GM12878 (cell line): ENCODE results near the gene SH3BGRL3. TPM values are rescaled to one million over a fixed set of nuclear protein-coding genes. Genes with fewer than 3 reads are reported as not detected.

Source experiments
- BHLHE40 ChIP-seq, 2 experiments: fragments of 450-650 bp in 1 of 2; IDR thresholded peaks; 2 replicates each; pipeline ENCODE4 v1.6.1; 2011 to 2017; ENCODE audit warnings: low read depth in 2 of 2, borderline replicate concordance in 1 of 2, improper control_type of control experiment in 1 of 2, low read length in 1 of 2, mild to moderate bottlenecking in 1 of 2
- BMI1 ChIP-seq: fragments of 450-650 bp; IDR thresholded peaks from 2 replicates; pipeline ENCODE4 v1.6.1; 2016; ENCODE audit warnings: mild to moderate bottlenecking, moderate library complexity, borderline replicate concordance
- CBX5 ChIP-seq: sonication (generic); IDR thresholded peaks from 2 replicates; pipeline ENCODE4 v1.6.1; 2016; ENCODE audit warnings: low read depth, moderate library complexity, mild to moderate bottlenecking, inconsistent platforms
- CREB1 ChIP-seq: IDR thresholded peaks from 2 replicates; pipeline ENCODE4 v1.6.1; 2012; ENCODE audit warnings: low read depth, mild to moderate bottlenecking, inconsistent platforms
- EED ChIP-seq: sonication (generic); IDR thresholded peaks from 2 replicates; pipeline ENCODE4 v1.6.1; 2016; ENCODE audit warnings: antibody characterized with exemption, low read depth
- HCFC1 ChIP-seq: fragments of 150-350 bp; IDR thresholded peaks from 2 replicates; pipeline ENCODE4 v1.6.1; 2014; ENCODE audit warnings: low read length
- HDAC6 ChIP-seq: fragments of 200-600 bp; sonication (generic); IDR thresholded peaks from one replicate; pipeline ENCODE4 v1.8.0; 2017; ENCODE audit warnings: antibody characterized with exemption; ENCODE audit not compliant: unreplicated experiment
- NR2C2 ChIP-seq: IDR thresholded peaks from 2 replicates; pipeline ENCODE4 v1.6.1; 2011; ENCODE audit warnings: borderline replicate concordance, low read depth; ENCODE audit not compliant: control insufficient read depth, insufficient read length
- PAX5 ChIP-seq: IDR thresholded peaks from 2 replicates; pipeline ENCODE4 v1.6.1; 2011; ENCODE audit warnings: low read depth, low read length, borderline replicate concordance
- SREBF1 ChIP-seq: IDR thresholded peaks from 2 replicates; pipeline ENCODE4 v1.6.1; 2012; ENCODE audit warnings: mild to moderate bottlenecking, low read length
- SREBF2 ChIP-seq: IDR thresholded peaks from 2 replicates; pipeline ENCODE4 v1.6.1; 2012; ENCODE audit warnings: mild to moderate bottlenecking, low read length
- SRF ChIP-seq, 2 experiments: IDR thresholded peaks; 2 replicates each; pipeline ENCODE4 v1.6.1; 2011; ENCODE audit warnings: low read depth in 2 of 2, low read length in 2 of 2, mild to moderate bottlenecking in 1 of 2, moderate library complexity in 1 of 2
- TARDBP ChIP-seq: IDR thresholded peaks from 2 replicates; pipeline ENCODE4 v1.6.1; 2016; ENCODE audit warnings: borderline replicate concordance
- ZNF207 ChIP-seq: fragments of 450-650 bp; IDR thresholded peaks from 2 replicates; pipeline ENCODE4 v1.6.1; 2014; ENCODE audit warnings: antibody characterized with exemption, mild to moderate bottlenecking, borderline replicate concordance
- polyA plus RNA-seq, 11 experiments: library from polyadenylated mRNA; depleted of rRNA in 4 of 11; unstranded in 6 of 11; stranded (reverse) in 5 of 11; fragments of >200 nt; fragmentation: Nextera tagmentation in 4 of 11; fragmentation: Illumina TruSeq in 1 of 11; extraction: Ambion mirVana in 4 of 11; extraction: Trizol in 1 of 11; gene quantifications; 1 replicate in 1 of 11; 2 replicates in 10 of 11; pipeline versions ENCODE4 v1.2.1 to v1.2.3, GENCODE V29; 2011 to 2016; ENCODE audit warnings: inconsistent platforms in 2 of 11, missing spikeins in 2 of 11, low read depth in 1 of 11
- total RNA-seq, 4 experiments: library from RNA; depleted of rRNA in 3 of 4; stranded (reverse); fragments of >200 nt in 3 of 4; fragmentation: Illumina TruSeq in 1 of 4; extraction: Trizol in 1 of 4; gene quantifications; 2 replicates each; pipeline versions ENCODE4 v1.2.1 to v1.2.3, GENCODE V29; 2013 to 2021
- TF ChIP-seq, protein P1 (sequence below): fragments of 450-650 bp; IDR thresholded peaks from 2 replicates; pipeline ENCODE4 v1.6.1; 2017; ENCODE audit warnings: mild to moderate bottlenecking
- TF ChIP-seq, protein P2 (sequence below): fragments of 450-650 bp; IDR thresholded peaks from 2 replicates; pipeline ENCODE4 v1.6.1; 2014; ENCODE audit warnings: mild to moderate bottlenecking
- TF ChIP-seq, protein P3 (sequence below): fragments of 450-650 bp; IDR thresholded peaks from 2 replicates; pipeline ENCODE4 v1.6.1; 2017; ENCODE audit warnings: mild to moderate bottlenecking, moderate library complexity
- TF ChIP-seq, protein P4 (sequence below): IDR thresholded peaks from 2 replicates; pipeline ENCODE4 v1.6.1; 2012; ENCODE audit warnings: low read depth, low read length, improper control_type of control experiment

The SH3BGRL3 gene
- total and polyA plus RNA-seq, 10 of the 15 experiments (the other 5 are each of a cell fraction or from before 2014, with no cell fraction given), result 39.7 to 390 (median 118) TPM

DNA sequence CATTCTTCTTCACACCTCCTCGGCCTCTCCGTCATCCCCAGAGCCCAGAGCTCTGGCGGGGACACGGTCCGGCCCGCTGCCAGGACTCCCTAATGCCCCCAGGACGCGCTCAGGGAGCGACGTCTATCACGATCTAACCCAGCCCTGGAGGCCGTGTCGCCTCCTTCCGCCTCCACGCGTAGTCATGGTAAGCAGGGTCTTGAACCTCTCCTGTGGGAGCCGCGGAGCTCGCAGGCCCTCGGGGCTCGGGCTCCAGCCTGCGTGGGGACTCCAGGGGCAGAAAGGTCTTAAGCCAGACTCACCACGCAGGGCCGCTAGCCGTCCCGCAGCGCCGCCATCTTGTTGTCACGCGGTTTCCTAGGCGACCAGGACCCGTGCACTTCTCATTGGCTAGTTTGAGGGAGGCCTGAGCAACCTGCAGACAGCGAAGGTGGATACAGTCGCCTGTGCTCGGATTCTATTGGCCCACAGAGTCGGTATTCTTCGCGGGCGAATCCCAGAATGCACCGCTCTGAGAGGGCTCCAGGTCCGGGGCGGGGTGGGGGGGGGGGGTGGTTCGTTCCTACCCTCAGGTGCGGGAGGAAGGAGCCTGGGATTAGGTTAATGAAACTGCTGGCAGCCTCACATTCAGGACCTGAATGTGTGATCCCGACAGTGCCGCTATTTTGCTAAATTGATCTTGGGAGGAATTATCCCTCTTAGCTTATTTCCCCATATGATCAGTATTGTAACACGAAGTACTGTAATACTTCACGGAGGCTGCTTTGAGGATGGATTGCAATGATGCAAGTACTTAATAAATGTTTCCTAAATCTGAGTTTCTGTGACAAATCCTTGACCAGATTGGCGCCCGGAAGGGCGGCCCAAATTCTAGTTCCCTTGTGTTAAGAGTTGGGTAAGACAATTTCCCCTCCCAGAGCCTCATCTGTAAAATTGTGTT is 26.7 kb downstream of the SH3BGRL3 start, which contains the start of gene UBXN11 (continued):
- TF ChIP-seq, protein P1, sequence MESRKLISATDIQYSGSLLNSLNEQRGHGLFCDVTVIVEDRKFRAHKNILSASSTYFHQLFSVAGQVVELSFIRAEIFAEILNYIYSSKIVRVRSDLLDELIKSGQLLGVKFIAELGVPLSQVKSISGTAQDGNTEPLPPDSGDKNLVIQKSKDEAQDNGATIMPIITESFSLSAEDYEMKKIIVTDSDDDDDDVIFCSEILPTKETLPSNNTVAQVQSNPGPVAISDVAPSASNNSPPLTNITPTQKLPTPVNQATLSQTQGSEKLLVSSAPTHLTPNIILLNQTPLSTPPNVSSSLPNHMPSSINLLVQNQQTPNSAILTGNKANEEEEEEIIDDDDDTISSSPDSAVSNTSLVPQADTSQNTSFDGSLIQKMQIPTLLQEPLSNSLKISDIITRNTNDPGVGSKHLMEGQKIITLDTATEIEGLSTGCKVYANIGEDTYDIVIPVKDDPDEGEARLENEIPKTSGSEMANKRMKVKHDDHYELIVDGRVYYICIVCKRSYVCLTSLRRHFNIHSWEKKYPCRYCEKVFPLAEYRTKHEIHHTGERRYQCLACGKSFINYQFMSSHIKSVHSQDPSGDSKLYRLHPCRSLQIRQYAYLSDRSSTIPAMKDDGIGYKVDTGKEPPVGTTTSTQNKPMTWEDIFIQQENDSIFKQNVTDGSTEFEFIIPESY, result no peak
- TF ChIP-seq HCFC1 (peak; percentile 53), HDAC6 (no peak), BMI1 (peak; percentile 95), CBX5 (no peak), SREBF2 (no peak), BHLHE40 (IDR thresholded peaks at IDR 0.05; ENCODE audit: borderline replicate concordance in 1 of 2, low read depth in 2 of 2, low read length in 1 of 2) (peak; percentile 90 to 96), EED (no peak), NR2C2 (no peak), SRF (IDR thresholded peaks at IDR 0.05; ENCODE audit: low read depth in 2 of 2, low read length in 2 of 2) (peak in 1 of 2 experiments; percentile 66; a peak in 3 of 4 replicates), ZNF207 (peak; percentile 49; the same call in 1 of the 2 replicates), CREB1 (no peak; the same call in 1 of the 2 replicates), SREBF1 (no peak), PAX5 (no peak), TARDBP (no peak)
- TF ChIP-seq, protein P2, sequence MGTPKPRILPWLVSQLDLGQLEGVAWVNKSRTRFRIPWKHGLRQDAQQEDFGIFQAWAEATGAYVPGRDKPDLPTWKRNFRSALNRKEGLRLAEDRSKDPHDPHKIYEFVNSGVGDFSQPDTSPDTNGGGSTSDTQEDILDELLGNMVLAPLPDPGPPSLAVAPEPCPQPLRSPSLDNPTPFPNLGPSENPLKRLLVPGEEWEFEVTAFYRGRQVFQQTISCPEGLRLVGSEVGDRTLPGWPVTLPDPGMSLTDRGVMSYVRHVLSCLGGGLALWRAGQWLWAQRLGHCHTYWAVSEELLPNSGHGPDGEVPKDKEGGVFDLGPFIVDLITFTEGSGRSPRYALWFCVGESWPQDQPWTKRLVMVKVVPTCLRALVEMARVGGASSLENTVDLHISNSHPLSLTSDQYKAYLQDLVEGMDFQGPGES, result 0 out of 2 replicates have a peak, but pooled peaks have one; percentile 47
- TF ChIP-seq, protein P3, sequence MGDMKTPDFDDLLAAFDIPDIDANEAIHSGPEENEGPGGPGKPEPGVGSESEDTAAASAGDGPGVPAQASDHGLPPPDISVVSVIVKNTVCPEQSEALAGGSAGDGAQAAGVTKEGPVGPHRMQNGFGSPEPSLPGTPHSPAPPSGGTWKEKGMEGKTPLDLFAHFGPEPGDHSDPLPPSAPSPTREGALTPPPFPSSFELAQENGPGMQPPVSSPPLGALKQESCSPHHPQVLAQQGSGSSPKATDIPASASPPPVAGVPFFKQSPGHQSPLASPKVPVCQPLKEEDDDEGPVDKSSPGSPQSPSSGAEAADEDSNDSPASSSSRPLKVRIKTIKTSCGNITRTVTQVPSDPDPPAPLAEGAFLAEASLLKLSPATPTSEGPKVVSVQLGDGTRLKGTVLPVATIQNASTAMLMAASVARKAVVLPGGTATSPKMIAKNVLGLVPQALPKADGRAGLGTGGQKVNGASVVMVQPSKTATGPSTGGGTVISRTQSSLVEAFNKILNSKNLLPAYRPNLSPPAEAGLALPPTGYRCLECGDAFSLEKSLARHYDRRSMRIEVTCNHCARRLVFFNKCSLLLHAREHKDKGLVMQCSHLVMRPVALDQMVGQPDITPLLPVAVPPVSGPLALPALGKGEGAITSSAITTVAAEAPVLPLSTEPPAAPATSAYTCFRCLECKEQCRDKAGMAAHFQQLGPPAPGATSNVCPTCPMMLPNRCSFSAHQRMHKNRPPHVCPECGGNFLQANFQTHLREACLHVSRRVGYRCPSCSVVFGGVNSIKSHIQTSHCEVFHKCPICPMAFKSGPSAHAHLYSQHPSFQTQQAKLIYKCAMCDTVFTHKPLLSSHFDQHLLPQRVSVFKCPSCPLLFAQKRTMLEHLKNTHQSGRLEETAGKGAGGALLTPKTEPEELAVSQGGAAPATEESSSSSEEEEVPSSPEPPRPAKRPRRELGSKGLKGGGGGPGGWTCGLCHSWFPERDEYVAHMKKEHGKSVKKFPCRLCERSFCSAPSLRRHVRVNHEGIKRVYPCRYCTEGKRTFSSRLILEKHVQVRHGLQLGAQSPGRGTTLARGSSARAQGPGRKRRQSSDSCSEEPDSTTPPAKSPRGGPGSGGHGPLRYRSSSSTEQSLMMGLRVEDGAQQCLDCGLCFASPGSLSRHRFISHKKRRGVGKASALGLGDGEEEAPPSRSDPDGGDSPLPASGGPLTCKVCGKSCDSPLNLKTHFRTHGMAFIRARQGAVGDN, result peak; percentile 24; the same call in 1 of the 2 replicates
- TF ChIP-seq, protein P4, sequence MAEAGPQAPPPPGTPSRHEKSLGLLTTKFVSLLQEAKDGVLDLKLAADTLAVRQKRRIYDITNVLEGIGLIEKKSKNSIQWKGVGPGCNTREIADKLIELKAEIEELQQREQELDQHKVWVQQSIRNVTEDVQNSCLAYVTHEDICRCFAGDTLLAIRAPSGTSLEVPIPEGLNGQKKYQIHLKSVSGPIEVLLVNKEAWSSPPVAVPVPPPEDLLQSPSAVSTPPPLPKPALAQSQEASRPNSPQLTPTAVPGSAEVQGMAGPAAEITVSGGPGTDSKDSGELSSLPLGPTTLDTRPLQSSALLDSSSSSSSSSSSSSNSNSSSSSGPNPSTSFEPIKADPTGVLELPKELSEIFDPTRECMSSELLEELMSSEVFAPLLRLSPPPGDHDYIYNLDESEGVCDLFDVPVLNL, result peak; percentile 79
- TF ChIP-seq, all 136 proteins: peak for 24
